Neural cell (in vitro differentiated cells): ENCODE measurements around the gene SLC35G6. TPM values are rescaled to one million over a fixed set of nuclear protein-coding genes. Genes with fewer than 3 reads are reported as not detected.

Source experiments
- H2AFZ ChIP-seq: fragments of 200-600, 300-800 bp; sonication (generic), shearing (Covaris generic); 2 replicates; pipeline ENCODE4 v1.6.0; 2014; ENCODE audit warnings: low read depth, mild to moderate bottlenecking, antibody characterized with exemption, low read length, moderate library complexity
- H3F3A ChIP-seq: fragments of 200-600 bp; shearing (Covaris generic); 2 replicates; pipeline ENCODE4 v1.6.1; 2016; ENCODE audit warnings: mild to moderate bottlenecking, moderate library complexity, mixed read lengths, antibody characterized with exemption, low read length; ENCODE audit not compliant: insufficient read depth, poor library complexity, severe bottlenecking
- H3K27ac ChIP-seq: fragments of 200-600, 300-800 bp; sonication (generic), shearing (Covaris generic); 2 replicates; pipeline ENCODE4 v1.5.1; 2014; ENCODE audit warnings: mild to moderate bottlenecking, low read length, moderate library complexity
- H3K27me3 ChIP-seq: fragments of 300-800, 200-600 bp; sonication (generic), shearing (Covaris generic); 2 replicates; pipeline ENCODE4 v1.6.0; 2014; ENCODE audit warnings: mild to moderate bottlenecking, low read depth, low read length, moderate library complexity; ENCODE audit not compliant: insufficient read depth
- H3K36me3 ChIP-seq: fragments of 300-800, 200-600 bp; sonication (generic), shearing (Covaris generic); 2 replicates; pipeline ENCODE4 v1.5.1; 2014; ENCODE audit warnings: mild to moderate bottlenecking, antibody characterized with exemption, low read length, moderate library complexity; ENCODE audit not compliant: insufficient read depth
- H3K4me2 ChIP-seq: fragments of 300-800, 200-600 bp; sonication (generic), shearing (Covaris generic); 2 replicates; pipeline ENCODE4 v1.6.0; 2014; ENCODE audit warnings: mild to moderate bottlenecking, low read length
- H3K4me3 ChIP-seq: fragments of 300-800, 200-600 bp; sonication (generic), shearing (Covaris generic); 2 replicates; pipeline ENCODE4 v1.5.1; 2014; ENCODE audit warnings: mild to moderate bottlenecking, low read length, moderate library complexity
- H3K79me2 ChIP-seq: fragments of 200-600 bp; shearing (Covaris generic); replicated peaks from 2 replicates; pipeline ENCODE4 v1.6.0; 2014; ENCODE audit warnings: mild to moderate bottlenecking, low read length, moderate library complexity; ENCODE audit not compliant: insufficient read depth
- H3K9ac ChIP-seq: fragments of 300-800, 200-600 bp; sonication (generic), shearing (Covaris generic); 2 replicates; pipeline ENCODE4 v1.6.1; 2016; ENCODE audit warnings: mild to moderate bottlenecking, low read length, mixed read lengths
- H3K9me2 ChIP-seq: fragments of 200-600 bp; shearing (Covaris generic); 2 replicates; pipeline ENCODE4 v1.6.1; 2016; ENCODE audit warnings: mild to moderate bottlenecking, low read length, mixed read lengths; ENCODE audit not compliant: insufficient read depth
- H3K9me3 ChIP-seq: fragments of 200-600, 300-800 bp; sonication (generic), shearing (Covaris generic); 2 replicates; pipeline ENCODE4 v1.6.1; 2016; ENCODE audit warnings: mild to moderate bottlenecking, mixed run types, low read length, moderate library complexity, mixed read lengths
- H4K20me1 ChIP-seq: fragments of 200-600 bp; shearing (Covaris generic); 2 replicates; pipeline ENCODE4 v1.6.1; 2016; ENCODE audit warnings: mild to moderate bottlenecking, mixed run types; ENCODE audit not compliant: insufficient read depth
- CTCF ChIP-seq: fragments of 450-650 bp; IDR thresholded peaks from 2 replicates; pipeline ENCODE4 v1.5.1; 2014; ENCODE audit warnings: antibody characterized with exemption, mild to moderate bottlenecking, moderate library complexity; ENCODE audit not compliant: poor library complexity, severe bottlenecking
- EP300 ChIP-seq: fragments of 450-650 bp; conservative IDR thresholded peaks from 2 replicates; pipeline ENCODE4 v1.6.1; 2014; ENCODE audit warnings: antibody characterized with exemption, mild to moderate bottlenecking, moderate library complexity; ENCODE audit not compliant: poor library complexity, severe bottlenecking
- EZH2 ChIP-seq: fragments of 200-600, 300-800 bp; shearing (Covaris generic), sonication (generic); IDR thresholded peaks from 2 replicates; pipeline ENCODE4 v1.6.1; 2014; ENCODE audit warnings: antibody characterized with exemption, low read length, borderline replicate concordance, mild to moderate bottlenecking; ENCODE audit not compliant: insufficient read depth, poor library complexity, severe bottlenecking
- MXI1 ChIP-seq: fragments of 450-650 bp; conservative IDR thresholded peaks from 2 replicates; pipeline ENCODE4 v1.6.1; 2014; ENCODE audit warnings: antibody characterized with exemption, mild to moderate bottlenecking; ENCODE audit not compliant: poor library complexity, severe bottlenecking
- POLR2AphosphoS5 ChIP-seq: IDR thresholded peaks from 2 replicates; pipeline ENCODE4 v1.6.1; 2012
- RAD21 ChIP-seq: fragments of 450-650 bp; conservative IDR thresholded peaks from 2 replicates; pipeline ENCODE4 v1.6.1; 2014; ENCODE audit warnings: antibody characterized with exemption, mild to moderate bottlenecking, moderate library complexity
- REST ChIP-seq: IDR thresholded peaks from 2 replicates; pipeline ENCODE4 v1.6.1; 2012; ENCODE audit warnings: borderline replicate concordance
- SMC3 ChIP-seq: fragments of 450-650 bp; conservative IDR thresholded peaks from 2 replicates; pipeline ENCODE4 v1.6.1; 2014; ENCODE audit warnings: antibody characterized with exemption, mild to moderate bottlenecking, moderate library complexity; ENCODE audit not compliant: poor library complexity
- TAF1 ChIP-seq: IDR thresholded peaks from 2 replicates; pipeline ENCODE4 v1.6.1; 2012; ENCODE audit warnings: low read depth
- polyA plus RNA-seq: library from polyadenylated mRNA; depleted of rRNA; stranded (reverse); fragments of >200 nt; gene quantifications from 2 replicates; pipeline ENCODE4 v1.2.3, GENCODE V29; 2014

Gene SLC35G6
- polyA plus RNA-seq, 1 donor from 2014 or later, result not detected

- no peaks in the 10 kb centered on the region for H3K9me2 ChIP-seq
- no peaks in the 10 kb centered on the region for H3K9me3 ChIP-seq
- H3F3A ChIP-seq, result no peaks in the 10 kb centered on the region
- H2AFZ ChIP-seq, result no peak overlapping the region
- H3K9ac ChIP-seq, result no peak overlapping the region
- no peaks in the 10 kb centered on the region for H3K36me3 ChIP-seq
- H3K79me2 ChIP-seq, result no peaks in the 10 kb centered on the region
- H4K20me1 ChIP-seq, result no peaks in the 10 kb centered on the region
- H3K27me3 ChIP-seq, result no peaks in the 10 kb centered on the region
- H3K4me2 ChIP-seq, result no peak overlapping the region
- no peak overlapping the region for H3K27ac ChIP-seq
- TF ChIP-seq RAD21 (no peak), EP300 (no peak), EZH2 (no peak), CTCF (no peak), POLR2AphosphoS5 (no peak), MXI1 (no peak), TAF1 (no peak), REST (no peak)
- H3K4me3 ChIP-seq, result no peak overlapping the region
Measured at GRCh38 chr17:7515911-7516610, 34.8 kb downstream of the SLC35G6 start.

GRCh38 chr17:7523033-7523432 is 41.8 kb downstream of the SLC35G6 start:
- no peaks in the 10 kb centered on the region for H3F3A ChIP-seq
- H3K4me3 ChIP-seq, result no peak overlapping the region
- H3K27me3 ChIP-seq, result no peaks in the 10 kb centered on the region
- H2AFZ ChIP-seq, result no peak overlapping the region
- no peaks in the 10 kb centered on the region for H4K20me1 ChIP-seq
- H3K27ac ChIP-seq, result no peak overlapping the region
- no peaks in the 10 kb centered on the region for H3K9me3 ChIP-seq
- H3K9ac ChIP-seq, result no peak overlapping the region
- TF ChIP-seq REST, result no peak
- TF ChIP-seq CTCF, result no peak
- TF ChIP-seq MXI1, result no peak
- TF ChIP-seq EZH2, result no peak
- TF ChIP-seq EP300, result no peak
- TF ChIP-seq TAF1, result no peak
- TF ChIP-seq RAD21, result no peak
- TF ChIP-seq POLR2AphosphoS5, result no peak
- no peak for TF ChIP-seq SMC3
- H3K4me2 ChIP-seq, result no peak overlapping the region
- H3K9me2 ChIP-seq, result no peaks in the 10 kb centered on the region
- no peaks in the 10 kb centered on the region for H3K36me3 ChIP-seq
- H3K79me2 ChIP-seq, result no peaks in the 10 kb centered on the region
